ENCODE results near the gene KIAA0513.

The KIAA0513 gene

GRCh38 chr16:85004587-85005205 lies 22.9 kb upstream of the KIAA0513 start:
- DNase-seq: no peak

- no peak for DNase-seq
These were observed 22.1 kb upstream of the KIAA0513 start for GRCh38 chr16:85005285-85006069.

GRCh38 chr16:85006639-85007038 lies 21.0 kb upstream of the KIAA0513 start:
- DNase-seq: no peak

GRCh38 chr16:85007496-85008214 lies 19.9 kb upstream of the KIAA0513 start:
- DNase-seq: peak in 1 of 2 donors; percentile 34

- no peak for DNase-seq
These were observed 19.3 kb upstream of the KIAA0513 start for GRCh38 chr16:85008271-85008670.

- no peak for DNase-seq
These were observed 17.1 kb upstream of the KIAA0513 start for GRCh38 chr16:85010446-85010930.

- peak; percentile 81 to 89 for DNase-seq
These were observed 16.4 kb upstream of the KIAA0513 start, which contains the start of gene ZDHHC7 for GRCh38 chr16:85010931-85011845. Gene ZDHHC7 (minus strand): TSS chr16:85011535. CDS start chr16:84990618, 20,917 bp downstream.

GRCh38 chr16:85011846-85012284 lies 15.7 kb upstream of the KIAA0513 start:
- peak in 1 of 2 donors; percentile 43 for DNase-seq

GRCh38 chr16:85014311-85014710 lies 13.3 kb upstream of the KIAA0513 start:
- DNase-seq: peak in 1 of 2 donors; percentile 38

GRCh38 chr16:85015481-85016187 lies 12.0 kb upstream of the KIAA0513 start:
- peak; percentile 66 to 74 for DNase-seq

- peak; percentile 89 to 93 for DNase-seq
These were observed 10.4 kb upstream of the KIAA0513 start for GRCh38 chr16:85017151-85017550.

- no peak for DNase-seq
These were observed 10.0 kb upstream of the KIAA0513 start for GRCh38 chr16:85017633-85018032.

GRCh38 chr16:85018529-85019236 lies 8.9 kb upstream of the KIAA0513 start:
- DNase-seq: no peak

GRCh38 chr16:85019659-85020245 lies 7.8 kb upstream of the KIAA0513 start:
- no peak for DNase-seq

- peak; percentile 73 to 80 for DNase-seq
These were observed 1.6 kb upstream of the KIAA0513 start for GRCh38 chr16:85025781-85026653.

- DNase-seq: no peak
These were observed 892 bp upstream of the KIAA0513 start for GRCh38 chr16:85026703-85027102.

- DNase-seq: no peak
These were observed 526 bp downstream of the KIAA0513 start for GRCh38 chr16:85027958-85028684.

GRCh38 chr16:85028685-85029407 lies 1.3 kb downstream of the KIAA0513 start:
- DNase-seq: no peak

All from inflammatory macrophage (primary cell).